Cardiac fibroblast (primary cell): ENCODE data around the gene AIMP2.
"Not testable (repeated sequence)": the region's sequence is repeated elsewhere in the genome, so short reads cannot be mapped to it uniquely, and the experiment has no call there.

Experiments used
- DNase-seq, 2 donors: peaks; one replicate each; pipeline versions ENCODE4 v3.0.0 to v3.0.0-alpha.2; 2010; ENCODE audit warnings: low read depth in 2 of 2
- H3K4me3 ChIP-seq, 2 donors: replicated peaks in 1 of 2; 1 replicate in 1 of 2; 2 replicates in 1 of 2; pipeline ENCODE4 v1.5.1; 2011; ENCODE audit warnings: low read depth in 2 of 2, low read length in 2 of 2, mild to moderate bottlenecking in 2 of 2, moderate library complexity in 1 of 2
- CTCF ChIP-seq: IDR thresholded peaks from one replicate; pipeline ENCODE4 v1.5.1; 2011; ENCODE audit warnings: low read depth, mild to moderate bottlenecking, low read length, inconsistent platforms

Gene AIMP2

GRCh38 chr7:6008668-6009611 is at the start of gene AIMP2, which contains the start of gene PMS2:
Gene AIMP2, plus strand, starts transcription at chr7:6009272. Its CDS starts 92 bp downstream, at chr7:6009364.
Gene PMS2, minus strand, starts transcription at chr7:6009049. Its CDS starts 30 bp downstream, at chr7:6009019.
- peak within 1 kb of the TSS; percentile 84 to 89 for H3K4me3 ChIP-seq
- TF ChIP-seq CTCF: no peak
- DNase-seq: peak; percentile 98 to 99

GRCh38 chr7:5963205-5963604 is 45.9 kb upstream of the AIMP2 start:
- not testable (repeated sequence) for H3K4me3 ChIP-seq, DNase-seq

GRCh38 chr7:5963810-5964209 is 45.3 kb upstream of the AIMP2 start:
- DNase-seq, H3K4me3 ChIP-seq: not testable (repeated sequence)

- not testable (repeated sequence) for H3K4me3 ChIP-seq, DNase-seq
Measured at GRCh38 chr7:5970347-5970911, 38.6 kb upstream of the AIMP2 start, which contains the start of gene RSPH10B. Gene RSPH10B, minus strand, starts transcription at chr7:5970689. Its CDS starts 3,573 bp downstream, at chr7:5967116.

GRCh38 chr7:5973580-5973979 is 35.5 kb upstream of the AIMP2 start:
- H3K4me3 ChIP-seq, DNase-seq: not testable (repeated sequence)

- not testable (repeated sequence) for H3K4me3 ChIP-seq, DNase-seq
Measured at GRCh38 chr7:5979680-5980314, 29.3 kb upstream of the AIMP2 start.

- H3K4me3 ChIP-seq, DNase-seq: not testable (repeated sequence)
Measured at GRCh38 chr7:5987061-5987460, 22.0 kb upstream of the AIMP2 start.

- DNase-seq: peak; percentile 81 to 82
- TF ChIP-seq CTCF: peak; percentile 62
- H3K4me3 ChIP-seq: no peak overlapping the region
Measured at GRCh38 chr7:5997210-5997808, 11.8 kb upstream of the AIMP2 start.

- H3K4me3 ChIP-seq: no peak overlapping the region
- no peak for DNase-seq
- no peak for TF ChIP-seq CTCF
Measured at GRCh38 chr7:6007386-6007785, 1.7 kb upstream of the AIMP2 start.

GRCh38 chr7:6007835-6008590 is 1.1 kb upstream of the AIMP2 start:
- H3K4me3 ChIP-seq: peak overlapping the region; percentile 84 to 89
- not testable (repeated sequence) for DNase-seq

- peak overlapping the region in 1 of 2 donors; percentile 84 for H3K4me3 ChIP-seq
- DNase-seq: not testable (repeated sequence)
Measured at GRCh38 chr7:6010370-6010769, 1.3 kb downstream of the AIMP2 start.
